SKM-1 treated with dmso at 0.1 percent for 144 hours (cell line): Measurements from ENCODE around the gene NRROS.

Source experiments
- DNase-seq: peaks from one replicate; lab custom pipeline; 2025; ENCODE audit not compliant: unreplicated experiment; lab: John Stamatoyannopoulos, UW

NRROS gene

GRCh38 chr3:196677353-196677752 is 37.9 kb downstream of the NRROS start:
- DNase-seq = no peak

- no peak for DNase-seq
These were observed 38.4 kb downstream of the NRROS start for GRCh38 chr3:196677931-196678330.

GRCh38 chr3:196684548-196685407 is 45.3 kb downstream of the NRROS start:
- DNase-seq = peak; percentile 70

- no peak for DNase-seq
These were observed 46.9 kb downstream of the NRROS start for GRCh38 chr3:196686436-196686835.

GRCh38 chr3:196688349-196688748 is 48.9 kb downstream of the NRROS start:
- DNase-seq = peak; percentile 99

GRCh38 chr3:196689941-196690660 is 50.6 kb downstream of the NRROS start:
- no peak for DNase-seq

GRCh38 chr3:196691386-196691785 is 51.9 kb downstream of the NRROS start:
- DNase-seq = no peak

GRCh38 chr3:196694202-196694638 is 54.7 kb downstream of the NRROS start:
- no peak for DNase-seq

- no peak for DNase-seq
These were observed 55.7 kb downstream of the NRROS start for GRCh38 chr3:196694941-196695848.

GRCh38 chr3:196695849-196696226 is 56.3 kb downstream of the NRROS start:
- no peak for DNase-seq

GRCh38 chr3:196697270-196697669 is 57.8 kb downstream of the NRROS start:
- no peak for DNase-seq

GRCh38 chr3:196699749-196700148 is 60.3 kb downstream of the NRROS start:
- DNase-seq = no peak

- peak; percentile 31 for DNase-seq
These were observed 61.3 kb downstream of the NRROS start for GRCh38 chr3:196700801-196701200.

GRCh38 chr3:196706327-196706726 is 66.8 kb downstream of the NRROS start:
- no peak for DNase-seq

GRCh38 chr3:196706731-196707130 is 67.2 kb downstream of the NRROS start:
- DNase-seq = no peak

- no peak for DNase-seq
These were observed 68.1 kb downstream of the NRROS start for GRCh38 chr3:196707566-196707965.

- DNase-seq = no peak
These were observed 69.0 kb downstream of the NRROS start for GRCh38 chr3:196708467-196708866.
